ENCODE data around the gene PCDHGC3. TPM values are rescaled to one million over a fixed set of nuclear protein-coding genes. Genes with fewer than 3 reads are reported as not detected.

Gene PCDHGC3
- total RNA-seq, 2 experiments from 2014 or later, result 27.2 to 59.7 TPM

- Histone ChIP-seq H3K27ac (ENCODE audit: low read depth, low read length, poor library complexity, severe bottlenecking) (no peak overlapping the region), H4K20me1 (ENCODE audit: insufficient read depth, low read length) (no peaks in the 10 kb centered on the region), H3K4me2 (ENCODE audit: low read length) (no peak overlapping the region), H3K79me2 (ENCODE audit: insufficient read depth, low read depth, low read length) (no peaks in the 10 kb centered on the region), H3K9me3 (ENCODE audit: low read length) (no peaks in the 10 kb centered on the region), H3K4me1 (ENCODE audit: insufficient read depth, low read length, poor library complexity, severe bottlenecking) (peaks cover 14% of the 10 kb centered on the region), H3K4me3 (ENCODE audit: low read depth, low read length, poor library complexity, severe bottlenecking) (no peak overlapping the region), H3K9me2 (ENCODE audit: insufficient read depth, low read length) (no peaks in the 10 kb centered on the region), H2AFZ (ENCODE audit: low read length) (no peak overlapping the region), H3K36me3 (ENCODE audit: insufficient read depth, low read length) (no peaks in the 10 kb centered on the region)
- DNase-seq (ENCODE audit: low spot score), result no peak
- TF ChIP-seq, protein P1, sequence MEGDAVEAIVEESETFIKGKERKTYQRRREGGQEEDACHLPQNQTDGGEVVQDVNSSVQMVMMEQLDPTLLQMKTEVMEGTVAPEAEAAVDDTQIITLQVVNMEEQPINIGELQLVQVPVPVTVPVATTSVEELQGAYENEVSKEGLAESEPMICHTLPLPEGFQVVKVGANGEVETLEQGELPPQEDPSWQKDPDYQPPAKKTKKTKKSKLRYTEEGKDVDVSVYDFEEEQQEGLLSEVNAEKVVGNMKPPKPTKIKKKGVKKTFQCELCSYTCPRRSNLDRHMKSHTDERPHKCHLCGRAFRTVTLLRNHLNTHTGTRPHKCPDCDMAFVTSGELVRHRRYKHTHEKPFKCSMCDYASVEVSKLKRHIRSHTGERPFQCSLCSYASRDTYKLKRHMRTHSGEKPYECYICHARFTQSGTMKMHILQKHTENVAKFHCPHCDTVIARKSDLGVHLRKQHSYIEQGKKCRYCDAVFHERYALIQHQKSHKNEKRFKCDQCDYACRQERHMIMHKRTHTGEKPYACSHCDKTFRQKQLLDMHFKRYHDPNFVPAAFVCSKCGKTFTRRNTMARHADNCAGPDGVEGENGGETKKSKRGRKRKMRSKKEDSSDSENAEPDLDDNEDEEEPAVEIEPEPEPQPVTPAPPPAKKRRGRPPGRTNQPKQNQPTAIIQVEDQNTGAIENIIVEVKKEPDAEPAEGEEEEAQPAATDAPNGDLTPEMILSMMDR (conservative IDR thresholded peaks at IDR 0.05; ENCODE audit: low read length), result no peak
- no peak for TF ChIP-seq EZH2phosphoT487 (IDR thresholded peaks at IDR 0.05; ENCODE audit: borderline replicate concordance, low read depth, low read length)
- ChIA-PET POLR2A (no interaction called here), CTCF (ENCODE audit: unreplicated experiment) (no interaction called here)
- intact Hi-C loops (cut with micrococcal nuclease; ENCODE audit: unreplicated experiment), result no loop called here
- no TSS peak for BruUV-seq (replicated peaks)
Measured at GRCh38 chr5:141440341-141440740, 35.4 kb upstream of the PCDHGC3 start.

DNA sequence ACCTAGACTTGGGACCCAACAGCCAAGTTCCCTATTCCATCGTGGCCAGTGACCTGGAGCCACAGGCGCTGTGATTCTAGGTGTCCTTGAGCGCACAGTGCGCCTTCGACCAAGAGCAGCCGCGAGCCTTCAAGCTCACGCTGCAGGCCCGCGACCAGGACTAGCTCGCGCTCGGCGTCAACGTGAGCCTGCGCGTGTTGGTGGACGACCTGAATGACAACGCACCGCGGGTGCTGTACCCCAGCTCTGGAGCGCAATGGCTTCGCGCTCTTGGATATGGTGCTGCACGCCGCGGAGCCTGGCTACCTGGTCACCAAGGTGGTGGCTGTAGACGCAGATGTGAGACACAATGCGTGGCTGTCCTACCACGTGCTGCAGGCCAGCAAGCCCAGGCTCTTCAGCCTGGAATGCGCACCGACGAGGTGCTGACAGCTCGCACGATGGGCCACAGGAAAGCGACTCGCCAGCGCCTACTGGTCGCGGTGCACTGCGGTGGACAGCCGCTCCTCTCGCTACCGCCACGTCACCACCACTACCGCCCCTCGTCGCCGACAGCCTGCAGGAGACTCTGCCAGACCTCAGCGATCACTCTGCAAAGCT, 34.1 kb upstream of the PCDHGC3 start:
- intact Hi-C loops (cut with micrococcal nuclease; ENCODE audit: unreplicated experiment), result no loop called here
- Histone ChIP-seq H3K27ac (ENCODE audit: low read depth, low read length, poor library complexity, severe bottlenecking) (no peak overlapping the region), H3K36me3 (ENCODE audit: insufficient read depth, low read length) (no peaks in the 10 kb centered on the region), H2AFZ (ENCODE audit: low read length) (no peak overlapping the region), H3K4me1 (ENCODE audit: insufficient read depth, low read length, poor library complexity, severe bottlenecking) (peaks cover 14% of the 10 kb centered on the region), H3K9me3 (ENCODE audit: low read length) (no peaks in the 10 kb centered on the region), H3K9me2 (ENCODE audit: insufficient read depth, low read length) (no peaks in the 10 kb centered on the region), H3K4me2 (ENCODE audit: low read length) (no peak overlapping the region), H4K20me1 (ENCODE audit: insufficient read depth, low read length) (no peaks in the 10 kb centered on the region), H3K79me2 (ENCODE audit: insufficient read depth, low read depth, low read length) (no peaks in the 10 kb centered on the region), H3K4me3 (ENCODE audit: low read depth, low read length, poor library complexity, severe bottlenecking) (no peak overlapping the region)
- POLR2A ChIA-PET, result interaction anchor here (0.5 kb wide), 1 partner anchor 92 kb away, joined by 3 read pairs; no protein-coding TSS in a partner anchor
- BruUV-seq (replicated peaks), result no TSS peak
- TF ChIP-seq EZH2phosphoT487 (IDR thresholded peaks at IDR 0.05; ENCODE audit: borderline replicate concordance, low read depth, low read length), result no peak
- TF ChIP-seq, protein P1 (conservative IDR thresholded peaks at IDR 0.05; ENCODE audit: low read length), result no peak
- DNase-seq (ENCODE audit: low spot score), result no peak
- CTCF ChIA-PET (ENCODE audit: unreplicated experiment), result no interaction called here

GRCh38 chr5:141465351-141465750, 10.4 kb upstream of the PCDHGC3 start:
- intact Hi-C loops (cut with micrococcal nuclease; ENCODE audit: unreplicated experiment), result no loop called here
- Histone ChIP-seq H3K36me3 (ENCODE audit: insufficient read depth, low read length) (no peaks in the 10 kb centered on the region), H3K4me2 (ENCODE audit: low read length) (no peak overlapping the region), H2AFZ (ENCODE audit: low read length) (no peak overlapping the region), H3K9me3 (ENCODE audit: low read length) (no peaks in the 10 kb centered on the region), H3K27ac (ENCODE audit: low read depth, low read length, poor library complexity, severe bottlenecking) (no peak overlapping the region), H3K79me2 (ENCODE audit: insufficient read depth, low read depth, low read length) (no peaks in the 10 kb centered on the region), H3K4me3 (ENCODE audit: low read depth, low read length, poor library complexity, severe bottlenecking) (no peak overlapping the region), H4K20me1 (ENCODE audit: insufficient read depth, low read length) (no peaks in the 10 kb centered on the region), H3K9me2 (ENCODE audit: insufficient read depth, low read length) (no peaks in the 10 kb centered on the region), H3K4me1 (ENCODE audit: insufficient read depth, low read length, poor library complexity, severe bottlenecking) (no peaks in the 10 kb centered on the region)
- no TSS peak for BruUV-seq (replicated peaks)
- POLR2A ChIA-PET, result interaction anchor here (0.7 to 3.6 kb wide), 5 partner anchors 10 to 60 kb away, joined by 3 to 16 read pairs (median 4); partner anchors contain the start of gene PCDHGC3
- DNase-seq (ENCODE audit: low spot score), result no peak
- TF ChIP-seq, protein P1 (conservative IDR thresholded peaks at IDR 0.05; ENCODE audit: low read length), result no peak
- TF ChIP-seq EZH2phosphoT487 (IDR thresholded peaks at IDR 0.05; ENCODE audit: borderline replicate concordance, low read depth, low read length), result no peak
- CTCF ChIA-PET (ENCODE audit: unreplicated experiment), result no interaction called here
